RWPE2 (cell line): ENCODE measurements around the gene SEPTIN1.

Source experiments
- ATAC-seq: fragments of 200-7000 bp; cut with Tn5 transposase; 3 replicates; pipeline ENCODE4 v1.9.1; 2021; ENCODE audit warnings: low read depth
- DNase-seq: peaks from one replicate; pipeline ENCODE4 v3.0.0-alpha.2; 2020; ENCODE audit warnings: low spot score
- H3K27ac ChIP-seq: fragments of 450-650 bp; 2 replicates; pipeline ENCODE4 v1.5.1; 2017; ENCODE audit warnings: mild to moderate bottlenecking; ENCODE audit not compliant: poor library complexity, severe bottlenecking
- H3K27me3 ChIP-seq: fragments of 250-450 bp; sonication (Bioruptor Pico); 2 replicates; pipeline ENCODE4 v1.5.1; 2021; ENCODE audit warnings: mild to moderate bottlenecking, moderate library complexity; ENCODE audit not compliant: insufficient read depth, poor library complexity, severe bottlenecking
- H3K36me3 ChIP-seq: fragments of 250-450 bp; sonication (Bioruptor Pico); 2 replicates; pipeline ENCODE4 v1.5.1; 2020; ENCODE audit warnings: low read depth, mild to moderate bottlenecking, moderate library complexity
- H3K4me1 ChIP-seq: fragments of 250-450 bp; sonication (Bioruptor Pico); 2 replicates; pipeline ENCODE4 v1.5.1; 2021; ENCODE audit warnings: mild to moderate bottlenecking, moderate library complexity; ENCODE audit not compliant: insufficient read depth, poor library complexity, severe bottlenecking
- H3K4me3 ChIP-seq: fragments of 250-450 bp; sonication (Bioruptor Pico); 2 replicates; pipeline ENCODE4 v1.5.1; 2021; ENCODE audit warnings: mild to moderate bottlenecking, moderate library complexity; ENCODE audit not compliant: severe bottlenecking
- H3K9me3 ChIP-seq: fragments of 250-450 bp; sonication (Bioruptor Pico); 2 replicates; pipeline ENCODE4 v1.5.1; 2021; ENCODE audit warnings: mild to moderate bottlenecking, moderate library complexity; ENCODE audit not compliant: severe bottlenecking
- CTCF ChIP-seq: fragments of 450-650 bp; IDR thresholded peaks from one replicate; pipeline ENCODE4 v1.5.1; 2017; ENCODE audit warnings: mild to moderate bottlenecking, moderate library complexity; ENCODE audit not compliant: poor library complexity, severe bottlenecking

Gene SEPTIN1

GRCh38 chr16:30383521-30383920 lies 1.2 kb upstream of the SEPTIN1 start:
- H3K36me3 ChIP-seq: no peaks in the 10 kb centered on the region
- H3K27me3 ChIP-seq: no peaks in the 10 kb centered on the region
- H3K9me3 ChIP-seq: no peaks in the 10 kb centered on the region
- no peak for DNase-seq
- ATAC-seq: no peak
- H3K4me3 ChIP-seq: no peak overlapping the region
- H3K27ac ChIP-seq: no peak overlapping the region
- no peak for TF ChIP-seq CTCF
- H3K4me1 ChIP-seq: no peaks in the 10 kb centered on the region

- H3K27ac ChIP-seq: no peak overlapping the region
- H3K36me3 ChIP-seq: no peaks in the 10 kb centered on the region
- DNase-seq: no peak
- no peak overlapping the region for H3K4me3 ChIP-seq
- no peak for TF ChIP-seq CTCF
- no peak for ATAC-seq
- H3K4me1 ChIP-seq: peaks cover 4% of the 10 kb centered on the region
- H3K27me3 ChIP-seq: no peaks in the 10 kb centered on the region
- H3K9me3 ChIP-seq: no peaks in the 10 kb centered on the region
These were observed 895 bp downstream of the SEPTIN1 start for GRCh38 chr16:30381291-30382041.

- Histone ChIP-seq H3K4me1 (peaks cover 4% of the 10 kb centered on the region), H3K9me3 (no peaks in the 10 kb centered on the region), H3K36me3 (no peaks in the 10 kb centered on the region), H3K27ac (no peak overlapping the region), H3K4me3 (no peak overlapping the region), H3K27me3 (no peaks in the 10 kb centered on the region)
- no peak for TF ChIP-seq CTCF
- ATAC-seq (no peak), DNase-seq (no peak)
These were observed 1.6 kb downstream of the SEPTIN1 start for GRCh38 chr16:30380803-30381208.

- no peaks in the 10 kb centered on the region for H3K9me3 ChIP-seq
- H3K36me3 ChIP-seq: no peaks in the 10 kb centered on the region
- H3K4me3 ChIP-seq: no peak overlapping the region
- TF ChIP-seq CTCF: no peak
- H3K27me3 ChIP-seq: no peaks in the 10 kb centered on the region
- no peak overlapping the region for H3K27ac ChIP-seq
- ATAC-seq (no peak), DNase-seq (no peak)
- H3K4me1 ChIP-seq: peaks cover 4% of the 10 kb centered on the region
These were observed 2.1 kb downstream of the SEPTIN1 start for GRCh38 chr16:30380072-30380802.
